Aortic smooth muscle cell (primary cell): ENCODE measurements around the gene PRDX5. TPM values are rescaled to one million over a fixed set of nuclear protein-coding genes. Genes with fewer than 3 reads are reported as not detected.

Experiments
- total RNA-seq: library from RNA; depleted of rRNA; stranded (reverse); fragments of >200 nt; gene quantifications from 2 replicates; pipeline ENCODE4 v1.2.3, GENCODE V29; 2014

The PRDX5 gene
- total RNA-seq, result 260 and 296 TPM in 2 replicates

GRCh38 chr11:64317961-64318765 is at the start of gene PRDX5:
PRDX5 (plus strand) TSS chr11:64318121; CDS start chr11:64318216, 95 bp downstream.

GRCh38 chr11:64284048-64284961 is 33.6 kb upstream of the PRDX5 start, which contains the start of gene BAD:
BAD (minus strand) TSS chr11:64284665; CDS start chr11:64284368, 297 bp downstream.

GRCh38 chr11:64284962-64285884 is 32.7 kb upstream of the PRDX5 start, which contains the start of gene GPR137:
GPR137 (plus strand) TSS chr11:64285848; CDS start chr11:64286525, 677 bp downstream.

GRCh38 chr11:64291262-64291751 is 26.6 kb upstream of the PRDX5 start, which contains the start of gene KCNK4:
KCNK4 (plus strand) TSS chr11:64291302; CDS start chr11:64293019, 1,717 bp downstream.

GRCh38 chr11:64299847-64300648 is 17.9 kb upstream of the PRDX5 start, which contains the start of gene CATSPERZ:
CATSPERZ (plus strand) TSS chr11:64300358; CDS start chr11:64300411, 53 bp downstream.

GRCh38 chr11:64305075-64305690 is 12.7 kb upstream of the PRDX5 start, which contains the start of gene ESRRA:
ESRRA (plus strand) TSS chr11:64305524; CDS start chr11:64307180, 1,656 bp downstream.

GRCh38 chr11:64317325-64317960 is 478 bp upstream of the PRDX5 start, which contains the start of gene TRMT112:
TRMT112 (minus strand) TSS chr11:64317559; CDS start chr11:64317526, 33 bp downstream.

GRCh38 chr11:64339754-64340408 is 22.0 kb downstream of the PRDX5 start, which contains the start of gene CCDC88B:
CCDC88B (plus strand) TSS chr11:64340204; CDS start chr11:64340267, 63 bp downstream.

GRCh38 chr11:64358907-64359711 is 41.2 kb downstream of the PRDX5 start, which contains the start of gene RPS6KA4:
RPS6KA4 (plus strand) TSS chr11:64359162; CDS start chr11:64359236, 74 bp downstream.

Other genes starting within 250 kb of the PRDX5 start
- gene MACROD1, start 152.0 kb upstream of the PRDX5 start, total RNA-seq, result 15.5 and 19.3 TPM in 2 replicates
- 98.2 and 140 TPM in 2 replicates for gene STIP1, start 131.9 kb upstream of the PRDX5 start, total RNA-seq
- gene FERMT3, start 111.4 kb upstream of the PRDX5 start, total RNA-seq, result 50.9 and 96.3 TPM in 2 replicates
- gene TRPT1, start 91.9 kb upstream of the PRDX5 start, total RNA-seq, result 32.1 and 36.1 TPM in 2 replicates
- gene NUDT22, start 91.8 kb upstream of the PRDX5 start, total RNA-seq, result 51.7 and 61.8 TPM in 2 replicates
- 9.0 and 10.4 TPM in 2 replicates for gene DNAJC4, start 87.6 kb upstream of the PRDX5 start, total RNA-seq
- 24.6 and 39.0 TPM in 2 replicates for gene VEGFB, start 83.5 kb upstream of the PRDX5 start, total RNA-seq
- gene FKBP2, start 77.0 kb upstream of the PRDX5 start, total RNA-seq, result 92.3 and 132 TPM in 2 replicates
- 336 and 439 TPM in 2 replicates for gene PPP1R14B, start 71.2 kb upstream of the PRDX5 start, total RNA-seq
- gene PLCB3, start 66.6 kb upstream of the PRDX5 start, total RNA-seq, result 53.6 and 68.6 TPM in 2 replicates
- 65.1 and 72.4 TPM in 2 replicates for gene BAD, start 33.5 kb upstream of the PRDX5 start, total RNA-seq
- 6.3 and 7.6 TPM in 2 replicates for gene GPR137, start 32.3 kb upstream of the PRDX5 start, total RNA-seq
- gene KCNK4, start 26.8 kb upstream of the PRDX5 start, total RNA-seq, result not detected in 2 replicates
- 0.50 and 0.66 TPM in 2 replicates for gene CATSPERZ, start 17.8 kb upstream of the PRDX5 start, total RNA-seq
- gene ESRRA, start 12.6 kb upstream of the PRDX5 start, total RNA-seq, result 32.7 and 40.6 TPM in 2 replicates
- gene TRMT112, start 562 bp upstream of the PRDX5 start, total RNA-seq, result 197 and 232 TPM in 2 replicates
- 4.3 and 4.5 TPM in 2 replicates for gene CCDC88B, start 22.1 kb downstream of the PRDX5 start, total RNA-seq
- 46.5 and 53.1 TPM in 2 replicates for gene RPS6KA4, start 41.0 kb downstream of the PRDX5 start, total RNA-seq
- gene SLC22A11, start 237.8 kb downstream of the PRDX5 start, total RNA-seq, result not detected in 2 replicates